IPS-NIHi7 (cell line): Measurements from ENCODE around the gene HHIP.

Source experiments
- DNase-seq: peaks from one replicate; pipeline ENCODE4 v3.0.0; 2012; ENCODE audit warnings: mixed read lengths; ENCODE audit errors: extremely low spot score

HHIP gene, protein sequence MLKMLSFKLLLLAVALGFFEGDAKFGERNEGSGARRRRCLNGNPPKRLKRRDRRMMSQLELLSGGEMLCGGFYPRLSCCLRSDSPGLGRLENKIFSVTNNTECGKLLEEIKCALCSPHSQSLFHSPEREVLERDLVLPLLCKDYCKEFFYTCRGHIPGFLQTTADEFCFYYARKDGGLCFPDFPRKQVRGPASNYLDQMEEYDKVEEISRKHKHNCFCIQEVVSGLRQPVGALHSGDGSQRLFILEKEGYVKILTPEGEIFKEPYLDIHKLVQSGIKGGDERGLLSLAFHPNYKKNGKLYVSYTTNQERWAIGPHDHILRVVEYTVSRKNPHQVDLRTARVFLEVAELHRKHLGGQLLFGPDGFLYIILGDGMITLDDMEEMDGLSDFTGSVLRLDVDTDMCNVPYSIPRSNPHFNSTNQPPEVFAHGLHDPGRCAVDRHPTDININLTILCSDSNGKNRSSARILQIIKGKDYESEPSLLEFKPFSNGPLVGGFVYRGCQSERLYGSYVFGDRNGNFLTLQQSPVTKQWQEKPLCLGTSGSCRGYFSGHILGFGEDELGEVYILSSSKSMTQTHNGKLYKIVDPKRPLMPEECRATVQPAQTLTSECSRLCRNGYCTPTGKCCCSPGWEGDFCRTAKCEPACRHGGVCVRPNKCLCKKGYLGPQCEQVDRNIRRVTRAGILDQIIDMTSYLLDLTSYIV

DNA sequence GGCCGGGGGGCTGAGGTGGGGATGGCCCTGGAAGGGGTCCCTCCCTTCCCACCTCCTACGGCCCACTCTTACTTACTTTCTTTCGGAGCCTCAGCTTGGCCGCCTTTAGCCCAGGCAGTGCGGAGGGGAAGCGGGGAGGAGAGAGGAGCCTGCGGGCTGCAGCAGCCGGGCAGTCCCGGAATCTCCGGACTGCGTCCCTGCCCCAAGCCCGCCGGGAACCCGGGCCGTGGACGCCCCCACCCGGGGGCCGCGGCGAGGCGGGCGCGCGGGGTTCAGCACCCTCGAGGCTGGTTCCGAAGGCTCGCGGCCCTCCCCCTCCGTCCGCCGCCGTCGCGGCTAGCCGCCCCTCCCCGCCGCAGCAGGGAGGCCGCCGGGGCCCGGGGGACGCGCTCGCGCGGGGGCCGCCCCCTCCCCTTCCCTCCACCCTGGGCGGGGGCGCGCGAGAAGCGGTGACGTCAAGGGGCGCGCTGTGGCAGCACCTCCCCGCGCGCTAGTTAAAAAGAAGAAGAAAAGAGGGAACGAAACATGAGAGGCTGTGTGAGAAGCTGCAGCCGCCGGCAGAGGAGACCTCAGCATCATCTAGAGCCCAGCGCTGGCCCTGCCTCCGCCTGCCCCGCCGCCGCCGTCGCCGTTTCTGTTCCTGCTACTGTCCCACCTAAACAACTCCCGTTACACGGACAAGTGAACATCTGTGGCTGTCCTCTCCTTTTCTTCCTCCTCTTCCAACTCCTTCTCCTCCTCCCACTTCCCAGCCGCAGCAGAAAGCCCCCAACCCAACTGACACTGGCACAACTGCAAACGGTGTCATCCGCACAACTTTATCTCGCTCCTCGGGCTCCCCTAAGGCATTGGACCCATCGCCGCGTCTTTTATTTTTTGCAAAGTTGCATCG is at the start of gene HHIP:
TSS of gene HHIP (plus strand) at position 526 of the 892 bp plus-strand sequence. CDS start 520 bp downstream, outside the sequence.
- peak; percentile 59 for DNase-seq

DNA sequence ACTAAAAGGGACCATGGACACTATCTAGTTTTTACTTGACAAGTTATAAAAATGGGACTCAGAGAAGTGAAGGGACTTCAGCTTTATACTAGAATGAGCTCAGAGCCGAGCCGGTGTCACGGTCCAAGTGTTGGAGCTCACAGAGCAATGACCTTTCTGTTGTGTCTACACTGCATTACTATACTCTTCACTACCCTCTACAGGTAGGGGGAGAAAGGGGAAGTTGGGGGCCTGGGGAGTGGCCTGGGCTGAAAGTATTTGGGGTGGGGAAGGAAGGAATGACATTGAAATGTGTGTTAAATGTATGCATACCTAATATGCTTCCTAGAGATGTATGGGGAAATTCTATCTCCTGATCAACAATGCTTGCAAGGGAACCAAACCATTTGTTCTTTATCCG is 48.8 kb upstream of the HHIP start:
- no peak for DNase-seq

DNA sequence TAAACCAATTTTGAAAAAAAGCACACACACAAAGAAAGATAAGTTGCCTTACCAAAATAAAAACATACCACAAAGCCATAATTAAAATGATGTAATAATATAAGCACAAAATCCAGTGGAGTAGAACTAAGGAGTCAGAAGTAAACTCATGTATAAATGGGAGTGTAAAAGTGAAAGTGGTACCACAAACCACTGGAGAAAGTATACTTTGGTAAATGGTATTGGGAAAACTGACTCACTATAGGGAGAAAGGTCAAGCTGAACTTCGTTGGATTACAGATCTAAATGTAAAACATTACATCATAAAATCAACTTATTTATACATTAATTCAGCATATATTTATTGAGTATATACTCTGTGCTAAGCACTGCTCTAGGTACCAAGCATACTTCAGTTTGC is 46.3 kb upstream of the HHIP start:
- no peak for DNase-seq

DNA sequence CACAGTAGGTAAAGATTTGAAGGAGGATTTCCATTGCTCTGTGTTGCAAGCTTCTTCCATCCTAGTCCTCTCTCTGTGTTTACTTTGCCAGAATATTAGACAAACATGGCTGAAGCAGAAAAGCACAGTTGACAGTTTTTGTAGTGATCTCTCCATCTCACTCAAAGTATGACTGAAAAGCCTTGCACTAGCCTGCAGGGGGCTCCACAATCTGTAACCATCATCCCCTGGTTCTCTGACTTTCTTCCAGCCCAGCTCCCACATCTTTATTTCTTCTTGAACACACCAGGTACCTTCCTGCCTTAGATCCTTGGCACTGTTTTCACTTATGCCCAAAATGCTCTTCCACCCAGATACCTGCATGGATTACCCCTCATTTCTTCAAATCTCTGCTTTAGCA is 34.1 kb upstream of the HHIP start:
- DNase-seq: peak; percentile 74

DNA sequence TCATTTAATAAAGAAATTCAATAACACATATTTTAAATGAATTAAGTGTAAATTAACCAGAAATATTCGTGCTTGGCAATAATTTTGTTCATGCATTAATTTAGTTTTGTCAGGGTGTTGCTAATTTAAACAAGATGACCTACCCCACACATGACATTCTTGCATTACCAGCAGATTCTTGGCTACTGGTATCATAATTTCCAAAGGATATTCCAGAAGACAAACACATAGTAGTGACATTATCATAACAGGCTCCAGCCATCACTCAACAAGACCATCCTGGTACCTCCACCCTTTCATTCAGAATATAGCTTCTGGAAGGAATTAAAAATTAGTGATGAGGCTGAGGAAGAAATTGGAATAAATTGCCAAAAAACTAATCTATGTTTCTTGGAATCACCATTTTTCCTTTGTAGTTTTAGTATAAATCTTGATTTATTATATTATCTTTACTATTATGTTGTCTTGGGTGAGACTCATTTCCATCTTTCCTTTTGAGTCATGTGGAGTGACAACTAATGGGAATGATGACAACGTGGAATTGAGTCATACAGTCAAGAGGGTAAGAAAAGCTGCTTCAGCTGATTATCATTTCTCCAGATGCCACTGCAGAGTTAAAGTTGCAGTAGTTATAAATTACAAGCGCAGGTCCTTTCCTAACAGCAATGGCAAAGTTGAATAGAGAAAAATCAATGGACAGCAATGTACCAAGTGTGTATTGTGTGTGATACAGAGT is 30.9 kb upstream of the HHIP start:
- no peak for DNase-seq

DNA sequence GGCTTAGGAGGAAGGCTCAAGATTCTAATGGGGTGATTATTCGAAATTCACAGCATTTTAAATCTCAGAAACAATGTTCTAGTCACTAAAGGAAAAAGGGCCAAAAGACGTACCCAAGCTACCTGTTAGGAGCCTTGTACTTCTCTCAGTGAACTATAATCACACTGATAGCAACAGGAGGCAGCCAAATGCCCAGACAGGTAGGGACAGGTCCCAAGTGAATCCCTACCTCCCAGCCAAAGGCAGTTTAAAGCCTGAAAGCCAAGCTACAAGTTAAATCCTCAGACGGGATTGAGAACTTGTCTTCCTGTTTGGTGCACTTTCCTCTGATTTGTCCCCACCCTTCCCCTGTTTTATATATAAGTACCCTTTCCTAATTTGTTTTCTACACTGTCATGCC is 24.3 kb upstream of the HHIP start:
- no peak for DNase-seq

DNA sequence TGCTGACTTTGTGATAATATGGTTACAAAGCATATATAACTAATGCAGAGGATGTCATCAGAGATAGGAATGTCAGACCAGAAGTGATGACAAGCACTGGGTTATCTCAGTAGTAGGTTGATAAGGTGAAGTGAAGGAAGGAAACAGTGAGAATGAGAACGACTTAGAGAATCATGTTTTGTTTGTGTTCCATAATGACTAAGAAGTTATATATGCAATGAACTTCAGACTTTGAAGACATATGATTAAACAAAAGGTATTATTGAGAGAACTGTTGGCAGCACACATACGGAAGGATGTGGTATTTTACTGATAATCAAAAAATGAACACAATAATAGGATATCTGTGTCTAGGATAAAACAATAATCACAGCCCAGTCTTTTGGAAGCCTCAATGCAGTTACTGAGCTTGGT is 18.3 kb upstream of the HHIP start:
- DNase-seq: no peak

DNA sequence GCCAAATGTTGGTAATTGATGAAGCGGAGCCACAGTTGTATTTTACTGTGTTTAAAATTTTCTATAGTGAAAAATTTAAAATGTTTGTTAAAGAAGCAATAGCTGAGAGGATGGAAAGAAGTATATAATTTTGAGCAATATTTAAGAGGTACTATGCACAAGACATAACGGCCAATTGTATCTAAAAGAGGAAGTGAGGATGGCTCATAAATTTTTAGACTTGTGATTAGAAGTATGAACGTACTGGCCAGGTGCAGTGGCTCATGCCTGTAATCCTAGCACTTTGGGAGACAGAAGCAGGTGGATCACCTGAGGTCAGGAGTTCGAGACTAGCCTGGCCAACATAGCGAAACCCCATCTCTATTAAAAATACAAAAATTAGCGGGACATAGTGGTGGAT is 12.7 kb upstream of the HHIP start:
- DNase-seq: no peak

DNA sequence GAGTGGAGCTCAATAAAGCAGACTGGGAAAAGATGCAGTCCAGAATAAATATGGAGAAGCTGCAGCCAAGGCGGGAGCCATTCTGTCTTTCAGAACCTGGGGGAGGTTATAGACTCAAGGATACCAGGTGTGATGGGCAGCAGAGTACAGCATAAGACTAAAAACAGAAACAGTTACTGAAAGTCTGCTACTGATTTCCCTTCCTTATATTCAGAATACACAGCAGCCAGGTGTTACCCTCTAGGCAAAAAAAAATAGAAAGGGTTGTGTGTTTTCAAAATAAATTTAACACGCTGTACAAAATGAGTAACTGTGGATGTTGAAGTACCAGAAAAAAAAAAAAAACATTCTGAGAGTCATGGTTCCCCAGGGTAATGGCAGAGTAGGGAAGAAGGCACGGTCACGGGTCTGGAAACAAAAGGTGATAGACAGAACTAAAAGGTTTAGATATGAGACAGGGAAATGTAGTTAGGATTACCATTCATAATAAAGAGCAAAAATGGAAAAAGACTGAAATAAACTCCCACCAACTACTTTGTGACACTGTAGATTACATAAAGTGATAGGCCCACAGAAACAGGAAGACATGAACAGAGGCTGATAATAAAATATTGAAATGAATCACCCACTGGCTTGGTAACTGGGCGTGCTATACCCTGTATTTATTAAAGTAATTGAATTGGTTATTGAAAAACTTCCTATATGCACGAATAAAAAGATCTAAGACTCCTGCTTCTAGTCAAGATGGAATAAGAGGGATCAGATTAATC is 10.8 kb upstream of the HHIP start:
- DNase-seq: no peak

DNA sequence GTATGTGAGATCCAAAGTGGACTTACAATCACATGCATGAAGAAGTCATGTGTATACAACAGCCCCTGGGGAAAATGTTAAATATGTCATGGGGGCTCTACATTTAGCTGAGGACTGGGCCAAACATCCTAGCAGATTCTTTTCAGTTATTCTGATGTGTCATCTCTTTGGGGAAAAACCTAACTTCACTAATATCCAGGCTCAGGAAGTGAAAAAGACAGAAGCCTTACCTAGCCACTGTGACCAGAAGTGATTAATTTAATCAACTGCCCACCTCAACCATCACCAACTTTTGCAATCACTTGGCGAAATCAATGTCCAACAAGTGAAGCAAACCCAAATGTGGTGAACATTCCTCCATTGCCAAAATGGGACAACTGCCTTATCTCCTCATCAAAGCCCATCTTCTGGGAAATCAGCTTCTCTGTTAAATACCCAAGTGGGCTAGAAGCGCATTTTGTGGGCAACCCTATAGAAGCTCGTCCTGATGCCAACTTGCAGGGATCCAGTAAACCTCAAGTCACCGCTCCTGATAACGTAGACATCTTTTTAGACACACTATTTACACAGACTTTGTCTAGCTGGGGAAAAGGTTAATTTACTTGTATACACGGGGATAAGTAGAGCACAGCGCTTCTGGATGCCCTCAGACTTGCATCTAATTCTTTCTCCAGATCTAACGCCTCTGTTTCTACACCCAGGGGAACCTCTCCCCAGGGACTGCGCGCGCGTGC is 1.4 kb upstream of the HHIP start:
- no peak for DNase-seq

DNA sequence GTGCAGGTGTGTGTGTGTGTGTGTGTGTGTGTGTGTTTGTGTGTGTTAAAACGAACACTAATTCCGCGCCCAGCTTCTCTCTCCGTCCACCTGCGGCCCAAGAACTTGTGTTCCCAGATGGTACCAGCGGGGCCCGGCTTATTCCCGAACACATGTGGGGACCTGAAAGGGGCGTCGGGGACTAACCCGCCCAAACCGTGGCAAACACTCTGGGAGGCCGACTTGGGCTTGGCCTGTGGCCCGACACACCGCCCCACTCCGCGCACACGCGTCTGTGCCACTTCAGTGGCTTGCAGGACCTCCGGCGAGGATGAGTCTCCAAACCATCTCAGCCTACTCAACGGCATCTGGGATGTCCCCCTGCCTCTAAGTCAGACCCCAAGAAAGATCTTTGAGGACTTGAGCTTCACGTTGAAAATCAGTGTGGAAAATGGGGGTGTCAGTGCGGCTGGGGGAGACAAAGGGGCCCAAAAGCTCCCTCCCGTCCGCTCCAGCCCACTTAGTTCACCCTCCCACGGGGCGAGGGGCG is 790 bp upstream of the HHIP start:
- DNase-seq: no peak

DNA sequence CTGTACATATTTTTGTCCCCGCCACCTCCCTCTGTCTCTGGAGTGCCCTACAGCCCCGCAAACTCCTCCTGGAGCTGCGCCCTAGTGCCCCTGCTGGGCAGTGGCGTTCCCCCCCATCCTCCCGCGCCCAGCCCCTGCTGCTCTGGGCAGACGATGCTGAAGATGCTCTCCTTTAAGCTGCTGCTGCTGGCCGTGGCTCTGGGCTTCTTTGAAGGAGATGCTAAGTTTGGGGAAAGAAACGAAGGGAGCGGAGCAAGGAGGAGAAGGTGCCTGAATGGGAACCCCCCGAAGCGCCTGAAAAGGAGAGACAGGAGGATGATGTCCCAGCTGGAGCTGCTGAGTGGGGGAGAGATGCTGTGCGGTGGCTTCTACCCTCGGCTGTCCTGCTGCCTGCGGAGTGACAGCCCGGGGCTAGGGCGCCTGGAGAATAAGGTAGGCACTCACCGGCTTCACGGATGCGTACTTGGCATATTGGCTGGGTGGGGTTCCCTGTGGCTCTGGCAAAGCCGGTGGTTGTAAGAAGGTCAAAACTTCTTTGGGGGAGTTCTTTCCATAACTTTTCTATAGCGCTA is 653 bp downstream of the HHIP start:
- DNase-seq: no peak

DNA sequence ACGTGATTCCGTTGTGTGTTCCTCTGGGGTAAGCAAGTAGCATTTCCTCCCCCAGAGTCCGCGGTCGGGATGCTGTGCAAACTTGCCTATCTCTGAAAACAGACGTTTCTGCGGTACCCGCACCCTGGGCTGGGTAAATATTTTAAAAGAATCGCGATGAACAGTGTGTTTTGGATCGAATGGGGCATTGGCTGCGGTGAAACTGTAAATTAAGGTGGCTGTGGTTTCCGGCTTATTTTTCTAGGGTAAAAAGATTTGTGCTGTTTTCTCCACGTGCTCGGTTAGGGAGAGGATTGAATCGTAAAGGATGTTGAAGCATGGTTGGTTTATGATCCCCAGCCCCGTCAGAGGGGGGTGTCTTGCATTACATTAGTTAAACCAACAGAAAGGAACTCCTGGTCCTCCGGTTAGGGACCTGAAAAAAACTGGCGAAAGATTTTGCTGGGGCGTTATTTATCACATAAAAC is 1.2 kb downstream of the HHIP start:
- peak; percentile 33 for DNase-seq

DNA sequence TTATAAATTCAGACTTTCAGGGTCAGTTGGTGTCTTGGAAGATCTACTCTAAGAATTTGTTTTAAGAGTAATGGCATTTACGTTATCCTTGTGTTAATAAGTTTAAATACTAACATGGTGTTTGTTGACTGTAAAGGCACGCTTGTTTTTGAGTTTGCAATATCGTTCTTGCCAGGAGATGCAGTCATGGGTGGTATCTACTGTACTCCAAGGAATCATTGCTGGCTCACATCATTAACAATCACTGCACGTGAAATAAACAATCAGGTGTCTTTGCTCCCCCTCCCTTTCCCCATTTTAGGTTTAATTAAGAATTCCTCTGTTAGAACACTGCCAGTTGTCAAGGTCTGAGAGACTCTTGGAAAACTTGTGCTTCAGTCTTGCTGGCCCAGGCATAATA is 1.6 kb downstream of the HHIP start:
- no peak for DNase-seq

DNA sequence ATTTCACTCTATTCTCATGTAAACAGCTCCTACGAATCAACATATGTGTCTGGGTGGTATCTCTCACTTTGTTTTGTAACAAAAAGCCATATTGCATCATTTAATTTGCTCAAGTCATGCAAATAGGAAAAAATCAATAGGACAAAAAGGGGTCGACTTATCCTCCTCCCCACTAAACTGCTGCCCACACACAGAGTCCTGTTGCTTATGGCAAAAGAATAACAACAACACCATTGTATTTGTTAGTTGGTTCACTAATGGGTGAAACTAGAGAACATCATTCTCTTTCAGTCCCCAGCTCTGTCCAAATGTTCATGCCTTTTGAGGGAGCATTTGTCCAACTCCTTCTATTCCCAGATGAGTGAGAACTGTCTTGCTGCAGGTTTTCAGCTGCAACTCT is 2.1 kb downstream of the HHIP start:
- DNase-seq: no peak

DNA sequence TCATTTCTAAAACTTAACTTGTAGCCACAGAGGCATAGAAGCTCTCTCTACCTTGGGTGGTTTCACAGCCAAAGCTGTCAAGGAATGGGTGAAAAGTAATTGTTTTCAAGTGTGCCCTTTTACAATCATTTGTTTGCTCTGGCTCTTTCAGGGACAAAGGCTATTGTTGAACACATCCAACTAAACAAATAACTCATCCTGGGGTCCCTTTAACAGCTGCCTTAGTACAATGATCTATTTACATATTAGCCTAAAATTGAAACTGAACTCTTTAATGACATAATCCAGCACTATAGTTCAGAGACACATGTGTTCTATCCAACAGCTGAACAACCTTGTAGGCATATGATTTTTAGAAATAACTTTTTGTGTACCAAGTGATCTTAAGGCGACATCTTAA is 3.7 kb downstream of the HHIP start:
- no peak for DNase-seq

DNA sequence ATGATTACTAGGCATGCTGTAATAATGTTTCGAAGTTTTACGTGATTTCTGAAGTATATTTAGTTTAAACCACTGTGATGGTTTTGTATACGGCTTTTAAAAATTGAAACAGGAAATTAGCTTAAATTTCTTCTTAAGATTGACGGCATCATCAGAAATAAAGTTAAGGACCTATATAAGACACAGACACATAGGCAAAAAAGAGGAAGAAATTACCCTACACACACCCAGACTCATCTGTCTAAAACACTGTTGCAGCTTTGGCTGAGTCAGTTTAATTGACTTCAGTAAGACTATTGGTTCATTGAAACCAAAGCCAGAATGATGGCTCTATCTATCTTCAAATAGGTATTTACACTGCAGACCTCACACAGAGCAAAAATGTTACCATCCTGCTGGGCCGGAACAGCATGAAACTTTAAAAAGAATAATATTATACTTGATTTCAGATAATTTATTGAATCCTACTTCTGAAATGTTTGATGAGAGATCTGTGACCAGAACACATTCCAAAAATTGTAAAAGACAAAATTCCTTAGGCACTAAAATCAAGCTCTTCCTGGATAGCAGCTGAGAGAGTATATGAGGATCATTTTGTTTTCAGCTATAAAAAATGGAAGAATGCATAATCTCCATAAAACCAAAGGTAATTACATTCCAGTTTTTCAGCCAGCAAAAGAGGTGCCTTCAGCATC is 4.5 kb downstream of the HHIP start:
- no peak for DNase-seq

DNA sequence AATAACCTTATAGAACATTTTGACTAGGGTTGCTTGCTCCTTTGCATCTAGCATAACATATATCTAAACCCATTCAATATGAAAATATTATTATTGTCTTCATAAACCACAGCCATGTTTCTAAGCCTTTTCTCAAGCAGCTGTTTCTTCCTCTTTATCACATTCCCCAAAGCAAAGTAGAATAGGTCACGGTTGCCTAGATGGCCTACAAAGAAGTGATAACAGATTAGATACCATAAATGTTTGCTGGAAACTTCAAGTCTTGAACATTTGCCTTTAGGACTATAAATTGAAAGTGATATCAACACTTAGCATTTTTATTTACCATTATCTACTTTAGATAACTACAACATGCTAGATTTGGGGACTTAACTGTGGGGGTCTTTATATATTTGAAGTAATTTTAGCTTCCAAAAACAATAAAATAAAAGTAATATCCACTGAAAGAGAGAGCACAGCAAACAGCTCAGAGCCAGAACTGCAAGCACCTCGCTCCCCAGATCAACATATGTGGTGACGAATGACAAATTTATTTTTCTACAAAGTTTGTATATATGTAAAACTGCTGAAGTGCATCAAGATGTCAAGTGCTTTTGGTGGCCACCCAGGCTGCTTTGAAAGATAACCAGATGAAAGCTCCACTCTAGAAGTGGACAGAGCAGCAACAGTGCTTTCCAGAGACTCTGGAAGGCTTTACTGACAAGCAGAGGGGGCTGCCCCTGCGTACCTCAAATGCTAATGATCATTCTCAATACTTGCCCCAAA is 8.0 kb downstream of the HHIP start:
- DNase-seq: no peak
